ENCODE measurements around the gene DNM1. TPM values are rescaled to one million over a fixed set of nuclear protein-coding genes. Genes with fewer than 3 reads are reported as not detected.
"Not testable (repeated sequence)": the region's sequence is repeated elsewhere in the genome, so short reads cannot be mapped to it uniquely, and the experiment has no call there.

The DNM1 gene
- total and polyA plus RNA-seq, 3 donors from 2014 or later, result 8.0 to 10.7 (median 9.8) TPM

DNA sequence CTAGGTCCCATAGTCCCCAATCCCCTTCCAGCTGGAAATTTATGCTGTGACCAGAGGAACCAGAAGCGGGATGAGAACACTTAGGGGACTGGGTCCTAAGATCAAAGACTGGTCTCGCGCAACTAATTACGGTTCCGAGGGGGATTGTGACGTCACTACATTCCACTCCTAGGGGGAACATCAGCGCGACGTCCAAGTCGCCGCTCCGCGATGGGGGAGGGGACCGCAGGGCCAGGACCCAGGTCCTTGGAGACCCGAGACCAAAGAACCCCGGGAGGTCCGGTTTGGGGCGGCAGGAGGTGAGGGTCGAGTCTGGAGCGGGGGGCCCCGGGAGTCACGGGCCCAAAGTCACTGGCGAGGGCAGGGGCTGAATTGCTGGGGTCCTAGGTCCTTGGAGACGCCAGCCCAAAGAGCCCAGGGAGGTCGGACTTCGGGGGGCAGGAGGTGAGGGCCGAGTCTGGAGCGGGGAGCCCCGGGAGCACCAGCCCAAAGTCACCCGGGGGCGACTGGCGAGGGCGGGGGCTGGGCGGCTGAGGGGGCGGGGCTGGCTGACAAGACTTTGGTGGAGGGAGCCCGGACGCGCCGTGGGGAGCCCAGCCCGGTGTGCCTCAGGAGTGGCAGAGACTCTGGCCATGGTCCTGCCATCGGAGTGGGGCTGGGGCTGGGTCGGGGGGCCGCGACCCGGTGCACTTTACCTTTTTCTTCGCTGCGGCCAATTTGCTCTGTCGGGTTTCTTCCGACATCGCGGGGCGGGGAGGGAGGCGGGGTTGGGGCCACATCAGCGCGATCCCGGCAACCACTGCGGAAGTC is 72.2 kb downstream of the DNM1 start, which contains the start of gene GOLGA2:
GOLGA2 (minus strand) TSS at position 810 of the 810 bp plus-strand sequence; CDS start at position 779, 31 bp downstream.
- H3K27me3 ChIP-seq, result no peaks in the 10 kb centered on the region
- peak within 1 kb of the TSS; percentile 76 to 89 for H3K4me3 ChIP-seq
- TF ChIP-seq POLR2A (IDR thresholded peaks at IDR 0.05), result no peak
- TF ChIP-seq, protein P1, sequence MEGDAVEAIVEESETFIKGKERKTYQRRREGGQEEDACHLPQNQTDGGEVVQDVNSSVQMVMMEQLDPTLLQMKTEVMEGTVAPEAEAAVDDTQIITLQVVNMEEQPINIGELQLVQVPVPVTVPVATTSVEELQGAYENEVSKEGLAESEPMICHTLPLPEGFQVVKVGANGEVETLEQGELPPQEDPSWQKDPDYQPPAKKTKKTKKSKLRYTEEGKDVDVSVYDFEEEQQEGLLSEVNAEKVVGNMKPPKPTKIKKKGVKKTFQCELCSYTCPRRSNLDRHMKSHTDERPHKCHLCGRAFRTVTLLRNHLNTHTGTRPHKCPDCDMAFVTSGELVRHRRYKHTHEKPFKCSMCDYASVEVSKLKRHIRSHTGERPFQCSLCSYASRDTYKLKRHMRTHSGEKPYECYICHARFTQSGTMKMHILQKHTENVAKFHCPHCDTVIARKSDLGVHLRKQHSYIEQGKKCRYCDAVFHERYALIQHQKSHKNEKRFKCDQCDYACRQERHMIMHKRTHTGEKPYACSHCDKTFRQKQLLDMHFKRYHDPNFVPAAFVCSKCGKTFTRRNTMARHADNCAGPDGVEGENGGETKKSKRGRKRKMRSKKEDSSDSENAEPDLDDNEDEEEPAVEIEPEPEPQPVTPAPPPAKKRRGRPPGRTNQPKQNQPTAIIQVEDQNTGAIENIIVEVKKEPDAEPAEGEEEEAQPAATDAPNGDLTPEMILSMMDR (IDR thresholded peaks at IDR 0.05), result no peak
- H3K9me3 ChIP-seq, result no peaks in the 10 kb centered on the region
- 0 to 1% methylated on average over 21 to 41 of the region's 57 CpGs for WGBS, 2 donors
- H3K36me3 ChIP-seq (ENCODE audit: low read depth, missing control alignments), result no peaks in the 10 kb centered on the region
- H3K27ac ChIP-seq, result peak within 1 kb of the TSS; percentile 83 to 88
- DNase-seq, result peak; percentile 60
- H3K4me1 ChIP-seq, result peaks cover 7% of the 10 kb centered on the region
- intact Hi-C loops (cut with DNase I; ENCODE audit: low total_unique reads), result no loop called here

DNA sequence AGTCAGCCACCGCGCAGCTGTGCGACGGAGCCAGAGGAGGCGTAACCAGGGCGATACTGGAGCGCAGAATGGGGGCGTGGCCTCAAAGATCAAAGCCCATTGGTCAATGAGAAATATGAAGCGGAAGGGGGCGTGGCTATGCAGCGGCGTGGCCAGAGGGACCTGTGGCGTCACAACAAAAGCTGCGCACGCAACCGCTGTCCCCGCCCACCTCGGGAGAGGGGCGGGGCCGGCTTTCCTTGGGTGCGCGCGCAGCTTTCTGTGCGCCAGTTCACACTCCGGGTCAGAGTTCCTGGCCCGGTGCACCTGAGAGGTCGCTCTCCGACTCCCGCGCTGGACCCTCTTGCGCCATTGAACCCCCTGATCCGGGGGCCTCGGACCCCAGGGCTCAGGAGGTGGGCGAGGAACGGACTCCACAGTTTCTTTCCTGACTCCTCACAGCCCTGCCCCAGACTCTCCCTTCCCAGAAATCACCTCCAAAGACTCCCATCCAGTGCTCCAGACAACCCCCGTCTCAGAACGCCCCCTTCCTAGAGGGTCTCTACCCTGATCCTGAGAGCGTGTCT is 72.9 kb downstream of the DNM1 start, which contains the start of gene SWI5:
SWI5 (plus strand) TSS at position 269 of the 566 bp plus-strand sequence.
- WGBS, 2 donors, result 0 to 1% methylated on average over 30 to 38 of the region's 38 CpGs
- Histone ChIP-seq H3K4me1 (peaks cover 7% of the 10 kb centered on the region), H3K36me3 (ENCODE audit: low read depth, missing control alignments) (no peaks in the 10 kb centered on the region), H3K27me3 (no peaks in the 10 kb centered on the region), H3K4me3 (peak within 1 kb of the TSS; percentile 76 to 89), H3K27ac (peak within 1 kb of the TSS; percentile 83 to 88), H3K9me3 (no peaks in the 10 kb centered on the region)
- TF ChIP-seq, protein P1 (IDR thresholded peaks at IDR 0.05), result no peak
- TF ChIP-seq POLR2A (IDR thresholded peaks at IDR 0.05), result peak; percentile 90
- DNase-seq, result peak; percentile 100
- intact Hi-C loops (cut with DNase I; ENCODE audit: low total_unique reads), result no loop called here

DNA sequence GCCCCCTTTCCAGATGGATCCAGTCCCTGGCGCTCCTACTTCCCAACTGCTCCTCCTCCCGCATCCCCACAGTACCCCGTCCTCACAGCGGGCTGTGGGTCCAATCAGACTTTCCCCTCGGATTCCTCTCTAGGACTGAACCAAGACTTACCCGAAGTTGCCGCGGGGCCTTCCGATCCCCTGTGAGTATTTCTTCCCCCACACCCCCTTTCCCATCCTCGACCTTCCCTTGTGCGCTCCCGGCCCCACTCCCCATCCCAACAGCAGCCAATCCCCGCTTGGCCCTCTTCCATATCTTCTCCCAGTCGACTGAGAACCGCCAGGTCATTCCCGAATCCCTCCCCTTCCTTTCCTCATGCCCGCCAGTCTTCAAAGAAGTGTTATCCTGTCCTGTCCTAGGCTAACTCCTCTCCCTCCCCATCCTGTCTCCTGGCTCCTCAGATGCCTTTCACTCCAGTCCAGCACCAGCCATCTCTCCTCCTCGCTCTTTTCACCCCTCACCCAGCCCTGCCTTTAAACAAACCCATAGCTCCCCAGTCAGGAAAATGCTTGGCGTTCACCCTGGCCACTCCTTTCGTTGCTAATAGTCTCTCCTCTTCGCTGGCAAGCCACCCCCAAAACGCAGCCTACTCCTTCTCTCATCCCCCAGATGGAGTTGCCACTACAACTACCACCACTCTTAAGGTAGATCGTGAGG is 73.5 kb downstream of the DNM1 start:
- WGBS, 2 donors, result 2 to 6% methylated on average over 23 of the region's 23 CpGs
- Histone ChIP-seq H3K4me3 (peak overlapping the region; percentile 76 to 89), H3K27ac (peak overlapping the region; percentile 77 to 83), H3K4me1 (peaks cover 7% of the 10 kb centered on the region), H3K36me3 (ENCODE audit: low read depth, missing control alignments) (no peaks in the 10 kb centered on the region), H3K9me3 (no peaks in the 10 kb centered on the region), H3K27me3 (no peaks in the 10 kb centered on the region)
- peak; percentile 38 for DNase-seq
- TF ChIP-seq, protein P1 (IDR thresholded peaks at IDR 0.05), result no peak
- intact Hi-C loops (cut with DNase I; ENCODE audit: low total_unique reads), result no loop called here

DNA sequence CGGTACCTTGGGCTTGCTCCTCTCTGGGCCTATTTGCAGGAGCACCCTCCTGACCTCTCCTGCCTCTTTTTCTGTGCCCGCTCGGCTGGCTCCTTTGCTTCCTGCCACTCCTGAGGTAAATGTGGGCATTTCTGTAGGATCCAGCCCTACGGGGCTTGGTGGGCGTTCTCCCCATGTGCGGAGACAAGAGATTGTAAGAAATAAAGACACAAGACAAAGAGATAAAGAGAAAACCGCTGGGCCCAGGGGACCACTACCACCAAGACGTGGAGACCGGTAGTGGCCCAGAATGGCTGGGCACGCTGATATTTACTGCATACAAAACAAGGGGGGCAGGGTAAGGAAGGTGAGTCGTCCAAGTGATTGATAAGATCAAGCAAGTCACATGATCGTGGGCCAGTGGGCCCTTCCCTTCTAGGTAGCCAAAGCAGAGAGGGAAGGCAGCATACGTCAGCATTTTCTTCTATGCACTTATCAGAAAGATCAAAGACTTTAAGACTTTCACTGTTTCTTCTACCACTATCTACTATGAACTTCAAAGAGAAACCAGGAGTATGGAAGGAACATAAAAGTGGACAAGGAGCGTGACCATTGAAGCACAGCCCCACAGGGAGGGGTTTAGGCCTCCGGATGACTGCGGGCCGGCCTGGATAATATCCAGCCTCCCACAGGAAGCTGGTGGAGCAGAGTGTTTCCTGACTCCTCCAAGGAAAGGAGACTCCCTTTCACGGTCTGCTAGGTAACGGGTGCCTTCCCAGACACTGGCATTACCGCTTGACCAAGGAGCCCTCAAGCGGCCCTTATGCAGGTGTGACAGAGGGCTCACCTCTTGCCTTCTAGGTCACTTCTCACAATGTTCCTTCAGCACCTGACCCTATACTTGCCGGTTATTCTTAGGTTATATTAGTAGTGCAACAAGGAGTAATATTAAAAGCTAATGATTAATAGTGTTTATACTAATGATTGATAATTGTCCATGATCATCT is 76.2 kb downstream of the DNM1 start:
- intact Hi-C loops (cut with DNase I; ENCODE audit: low total_unique reads), result not testable (repeated sequence)

More for the DNA sequence above, 76.2 kb downstream of the DNM1 start:
- H3K36me3 ChIP-seq (ENCODE audit: low read depth, missing control alignments); H3K27me3 ChIP-seq; H3K27ac ChIP-seq; H3K4me1 ChIP-seq; H3K9me3 ChIP-seq; H3K4me3 ChIP-seq: not testable (repeated sequence)
- 61 to 65% methylated on average over 22 of the region's 22 CpGs for WGBS, 2 donors
- peak; percentile 33 for DNase-seq

All from testis (tissue), 3 donors.